HG03432 (cell line): Measurements from ENCODE around the gene RAD50.
"Not testable (repeated sequence)": the region's sequence is repeated elsewhere in the genome, so short reads cannot be mapped to it uniquely, and the experiment has no call there.

Experiments used
- ATAC-seq: cut with Tn5 transposase; IDR thresholded peaks from one replicate; pipeline ENCODE4 v1.9.1; 2021; ENCODE audit warnings: mild to moderate bottlenecking, moderate library complexity; ENCODE audit not compliant: unreplicated experiment

RAD50 gene

DNA sequence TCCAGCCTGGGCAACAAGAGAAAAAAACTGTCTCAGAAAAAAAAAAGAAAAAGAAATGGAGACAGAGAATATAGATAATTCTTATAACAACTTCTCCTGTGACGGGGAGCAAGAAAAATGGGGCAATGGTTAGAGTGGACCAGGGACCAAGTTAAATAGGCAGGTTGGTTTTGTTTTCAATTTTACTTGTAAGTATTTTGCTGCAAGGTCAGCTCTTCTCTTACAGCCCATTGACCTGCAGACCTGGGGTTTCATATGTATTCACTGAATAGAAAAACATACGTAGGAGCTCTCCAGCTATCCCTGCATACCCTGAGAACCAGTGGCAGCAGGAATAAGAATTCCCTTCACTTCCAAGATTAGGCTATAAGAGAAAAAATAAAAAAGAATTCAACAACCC lies 72.0 kb downstream of the RAD50 start:
- ATAC-seq: no peak

DNA sequence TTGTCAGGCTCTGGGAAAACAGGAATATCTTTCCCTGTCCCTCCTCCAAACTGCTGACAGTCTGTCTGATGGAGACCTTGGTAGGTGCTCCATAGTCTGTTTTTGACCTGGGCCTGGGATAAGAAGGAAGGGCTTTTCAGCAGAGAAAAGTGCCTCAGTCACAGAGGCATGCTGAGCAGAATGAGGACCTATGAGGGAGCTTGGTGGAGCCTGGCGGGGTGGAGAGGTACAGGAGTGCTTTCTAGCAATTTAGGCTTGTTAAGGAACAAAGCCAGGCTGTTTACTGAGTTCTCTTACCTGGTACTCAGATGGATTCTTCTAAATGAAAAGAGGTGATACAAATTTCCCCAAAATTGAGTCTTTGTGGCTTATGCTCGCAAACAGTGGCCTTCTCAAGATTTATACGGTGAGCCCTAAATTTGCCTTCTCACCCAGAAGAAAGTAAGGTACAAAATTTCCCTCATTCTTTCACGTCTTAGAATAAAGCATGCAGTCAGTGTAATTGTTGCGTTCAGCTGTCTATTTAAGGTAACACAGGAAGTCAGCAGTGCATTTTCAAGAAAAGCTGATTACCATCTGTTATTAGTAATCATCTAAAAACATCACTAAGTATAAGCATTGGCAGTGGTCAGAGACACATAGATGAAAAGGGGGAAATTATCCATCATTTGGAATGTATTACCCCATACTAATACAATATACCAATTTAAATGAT lies 72.6 kb downstream of the RAD50 start:
- ATAC-seq: peak; percentile 83

DNA sequence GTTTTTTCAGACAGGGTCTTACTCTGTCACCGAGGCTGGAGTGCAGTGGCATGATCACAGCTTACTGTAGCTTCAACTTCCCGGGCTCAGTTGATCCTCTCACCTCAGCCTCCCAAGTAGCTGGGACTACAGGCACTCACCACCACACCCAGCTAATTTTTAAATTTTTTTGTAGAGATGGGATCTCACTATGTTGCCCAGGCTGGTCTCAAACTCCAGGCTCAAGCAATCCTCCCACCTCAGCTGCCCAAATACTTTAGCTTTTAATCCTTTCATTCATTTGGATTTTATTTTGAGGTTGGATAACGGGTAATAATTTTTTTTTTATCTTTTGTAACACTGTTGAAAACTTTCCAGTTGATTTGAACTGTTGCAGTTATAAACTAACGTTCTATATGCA lies 76.8 kb downstream of the RAD50 start:
- ATAC-seq: not testable (repeated sequence)

DNA sequence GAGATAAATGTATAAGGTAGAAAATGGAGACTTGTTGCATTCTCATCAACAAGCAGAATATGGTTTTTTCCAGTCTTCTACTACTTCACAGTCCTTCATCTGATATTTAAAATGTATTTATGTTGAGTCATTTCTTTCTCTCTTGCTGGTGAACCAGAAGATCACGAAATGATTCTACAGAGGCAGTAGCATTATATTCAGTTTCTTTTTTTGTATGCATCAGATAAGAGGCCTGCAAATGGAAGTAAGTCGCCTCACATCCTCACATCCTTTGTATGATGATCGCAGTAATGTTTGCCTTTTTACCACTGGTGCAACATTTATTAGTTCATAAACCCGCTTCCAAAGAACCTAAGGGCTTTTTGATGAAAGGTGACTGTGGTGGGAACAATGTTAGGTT lies 79.1 kb downstream of the RAD50 start:
- ATAC-seq: peak; percentile 44

DNA sequence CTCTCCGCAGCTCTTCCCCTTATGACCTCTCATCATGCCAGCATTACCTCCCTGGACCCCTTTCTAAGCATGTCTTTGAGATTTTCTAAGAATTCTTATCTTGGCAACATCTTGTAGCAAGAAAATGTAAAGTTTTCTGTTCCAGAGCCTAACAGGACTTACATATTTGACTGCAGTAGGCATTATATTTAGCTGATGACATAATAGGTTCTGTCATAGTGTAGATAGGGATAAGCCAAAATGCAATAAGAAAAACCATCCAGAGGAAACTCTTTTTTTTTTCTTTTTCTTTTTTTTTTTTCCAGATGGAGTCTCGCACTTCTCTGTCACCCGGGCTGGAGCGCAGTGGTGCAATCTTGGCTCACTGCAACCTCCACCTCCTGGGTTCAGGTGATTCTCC lies 80.5 kb downstream of the RAD50 start:
- ATAC-seq: no peak

DNA sequence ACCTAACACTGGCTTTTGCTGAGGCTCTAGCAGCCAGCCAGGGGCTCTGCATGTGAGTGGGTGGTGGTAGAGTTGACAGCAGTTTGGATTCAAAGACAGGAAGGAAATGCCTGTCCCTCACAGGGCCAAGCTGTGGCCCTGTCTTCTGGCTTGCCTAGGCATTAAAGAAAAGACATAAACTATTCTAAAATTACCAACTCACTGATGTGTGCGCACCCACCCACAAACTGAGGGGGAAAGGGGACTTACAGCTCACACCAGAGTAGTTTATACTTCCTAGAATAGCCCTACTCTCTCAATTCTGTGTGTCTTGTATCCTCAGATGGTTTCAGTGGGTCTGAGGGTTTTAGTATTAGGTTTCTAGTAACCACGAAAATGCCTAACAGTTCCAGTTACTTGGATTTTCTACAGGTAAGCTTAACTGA lies 82.9 kb downstream of the RAD50 start:
- peak; percentile 83 for ATAC-seq

DNA sequence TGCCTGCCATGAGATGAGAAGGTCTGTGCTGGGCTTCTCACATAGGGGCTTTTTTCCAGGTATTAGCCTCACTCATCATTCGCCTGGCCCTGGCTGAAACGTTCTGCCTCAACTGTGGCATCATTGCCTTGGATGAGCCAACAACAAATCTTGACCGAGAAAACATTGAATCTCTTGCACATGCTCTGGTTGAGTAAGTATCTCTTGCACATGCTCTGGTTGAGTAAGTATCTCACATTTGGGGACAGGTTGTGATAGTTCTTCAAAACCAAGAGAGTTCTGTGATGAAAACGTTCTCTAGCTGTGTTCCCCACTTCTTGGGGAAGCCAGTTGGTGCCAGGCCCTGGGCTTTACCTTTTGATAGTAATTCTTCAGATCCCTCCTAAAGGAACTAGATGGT lies 83.8 kb downstream of the RAD50 start:
- ATAC-seq: no peak

DNA sequence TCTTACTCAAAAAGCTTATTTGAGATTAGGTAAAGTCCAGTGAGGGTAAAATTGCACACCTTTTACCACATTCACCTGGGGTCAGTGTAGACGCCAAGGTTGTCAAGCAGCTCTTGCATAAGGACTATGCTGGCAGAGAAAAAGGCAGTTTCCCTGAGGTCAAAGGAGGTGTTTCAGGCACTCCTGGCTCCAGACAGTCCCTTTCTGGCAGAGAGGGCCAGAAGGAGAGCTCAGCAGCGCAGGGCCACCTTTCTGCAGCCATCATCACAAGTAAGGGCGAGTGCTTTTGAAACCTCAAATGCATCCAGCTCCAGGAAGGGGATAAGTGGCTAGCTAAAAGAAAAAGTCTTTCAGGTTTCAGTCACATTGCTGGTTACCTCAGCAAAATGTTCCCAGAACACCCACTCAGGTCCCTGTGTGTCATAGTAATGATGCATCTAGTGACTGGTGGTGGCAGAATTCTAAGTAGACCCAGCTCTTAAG lies 84.5 kb downstream of the RAD50 start:
- peak; percentile 42 for ATAC-seq

DNA sequence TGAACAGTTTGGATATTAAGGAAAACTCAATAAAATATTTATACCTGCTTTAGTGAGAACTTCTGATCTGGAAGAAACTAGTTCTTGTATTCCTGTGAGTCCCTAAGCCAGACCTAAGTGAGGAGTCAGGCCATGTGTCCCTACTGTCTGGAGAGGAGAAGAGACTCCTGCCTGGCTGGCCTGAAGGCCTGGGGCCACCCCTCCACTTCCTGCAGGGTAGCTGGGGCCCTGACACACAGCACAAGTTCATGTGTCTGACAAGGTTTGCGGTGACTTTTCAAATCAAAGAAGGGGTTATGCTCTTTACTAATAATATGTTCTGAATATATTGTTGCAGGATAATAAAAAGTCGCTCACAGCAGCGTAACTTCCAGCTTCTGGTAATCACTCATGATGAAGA lies 85.1 kb downstream of the RAD50 start:
- ATAC-seq: no peak

DNA sequence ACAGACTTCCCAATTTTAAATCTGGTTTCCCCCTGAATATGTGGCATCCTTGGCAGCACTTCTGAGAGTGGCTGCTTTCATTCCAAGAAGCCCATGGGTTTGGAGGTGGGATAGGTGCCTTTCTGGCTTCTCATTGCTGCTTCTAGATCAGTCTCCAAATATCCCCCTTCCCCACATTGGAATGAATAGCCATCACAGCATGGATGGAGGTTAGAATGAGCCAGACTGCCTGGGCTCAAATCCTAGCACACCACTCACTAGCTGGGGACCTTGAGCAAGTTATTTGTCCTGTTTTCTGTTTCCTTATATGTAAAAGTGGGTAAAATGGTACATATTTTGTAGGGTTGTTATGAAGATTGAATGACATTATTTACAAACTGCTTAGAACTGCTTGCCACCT lies 87.4 kb downstream of the RAD50 start:
- no peak for ATAC-seq

DNA sequence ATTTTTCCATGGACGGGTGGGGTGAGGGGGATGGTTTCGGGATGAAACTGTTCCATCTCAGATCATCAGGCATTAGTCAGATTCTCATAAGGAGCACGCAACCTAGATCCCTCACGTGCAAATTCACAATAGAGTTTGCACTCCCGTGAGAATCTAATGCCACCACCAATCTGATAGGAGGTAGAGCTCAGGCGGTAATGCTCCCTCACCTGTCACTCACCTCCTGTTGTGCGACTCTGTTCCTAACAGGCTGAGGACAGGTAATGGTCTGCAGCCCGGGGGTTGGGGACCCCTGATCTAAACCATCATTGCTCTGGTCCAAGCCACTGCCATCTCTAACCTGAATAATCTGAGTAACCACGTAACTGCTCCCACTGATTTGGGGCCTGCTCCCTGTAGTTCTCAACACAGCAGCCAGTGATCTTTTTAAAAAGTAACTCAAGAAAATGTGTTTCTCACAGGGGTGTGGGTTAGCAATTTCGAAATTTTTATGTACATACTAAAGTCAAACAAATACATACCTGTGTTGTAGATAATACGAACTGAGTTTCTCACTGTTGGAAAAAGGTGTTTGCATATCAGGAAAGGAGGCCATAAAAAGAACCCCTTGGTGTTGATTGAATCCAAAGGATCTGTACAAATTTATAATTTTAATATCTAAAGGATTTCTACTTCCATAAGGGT lies 89.9 kb downstream of the RAD50 start:
- no peak for ATAC-seq

DNA sequence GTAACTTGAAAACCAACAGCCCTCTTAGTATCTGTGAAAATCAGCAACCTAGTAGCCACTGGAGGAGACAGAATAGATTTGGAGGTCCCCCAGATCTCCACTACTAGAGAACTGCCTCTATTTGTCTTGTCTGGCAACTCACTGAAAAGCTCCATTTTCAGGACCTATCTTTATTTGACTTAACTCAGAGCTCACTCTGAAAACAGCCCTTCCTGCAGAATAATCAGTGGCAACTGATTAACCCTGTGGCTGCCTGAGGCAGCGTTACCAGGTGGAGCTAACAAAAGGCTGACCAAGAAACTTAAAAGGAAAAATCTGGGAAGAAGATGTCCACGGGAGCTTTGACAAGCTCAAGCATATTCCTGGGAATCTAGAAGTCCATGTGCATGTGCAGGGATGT lies 90.7 kb downstream of the RAD50 start:
- ATAC-seq: no peak

DNA sequence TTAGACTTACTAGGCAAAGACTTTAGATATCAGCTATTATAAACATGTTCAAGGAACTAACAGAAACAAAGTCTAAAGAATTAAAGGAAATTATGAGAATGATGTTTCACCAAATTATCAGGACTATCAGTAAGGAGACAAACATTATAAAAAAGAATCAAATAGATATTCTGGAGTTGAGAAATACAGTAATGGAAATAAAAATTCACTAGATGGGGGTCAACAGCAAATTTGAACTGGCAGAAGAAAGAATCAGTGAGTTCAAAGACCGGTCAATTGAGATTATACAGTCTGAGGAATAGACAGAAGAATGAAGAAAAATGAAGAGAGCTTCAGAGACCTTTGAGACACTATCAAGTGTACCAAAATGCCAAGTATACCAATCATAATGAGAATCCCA lies 91.6 kb downstream of the RAD50 start:
- ATAC-seq: no peak

DNA sequence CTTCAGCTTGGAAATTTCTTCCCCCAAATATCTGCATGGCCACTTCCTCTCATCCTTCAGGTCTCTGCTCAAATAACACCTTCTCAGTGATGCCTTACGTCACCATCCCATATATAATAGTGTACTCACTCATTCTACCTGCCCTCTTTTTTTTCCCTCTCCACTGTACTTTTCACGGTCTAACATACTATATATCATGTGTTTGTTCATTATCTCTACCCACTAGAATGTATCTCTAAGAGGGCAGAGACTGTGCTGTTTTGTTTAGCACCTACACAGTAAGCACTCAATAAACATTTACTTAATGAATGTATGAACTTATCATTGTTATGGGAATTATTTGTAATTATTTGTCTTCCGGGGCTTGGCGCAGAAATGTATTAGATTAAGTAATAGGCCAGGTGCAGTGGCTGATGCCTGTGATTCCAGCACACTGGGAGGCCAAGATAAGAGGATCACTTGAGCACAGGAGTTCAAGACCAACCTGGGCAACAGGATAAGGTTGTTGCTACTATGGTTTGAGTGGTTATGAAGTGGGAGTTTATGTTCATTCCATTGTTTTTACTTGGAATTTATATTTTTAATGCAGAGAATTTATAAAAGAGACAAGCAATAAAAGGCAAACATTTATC lies 95.2 kb downstream of the RAD50 start:
- ATAC-seq: no peak

DNA sequence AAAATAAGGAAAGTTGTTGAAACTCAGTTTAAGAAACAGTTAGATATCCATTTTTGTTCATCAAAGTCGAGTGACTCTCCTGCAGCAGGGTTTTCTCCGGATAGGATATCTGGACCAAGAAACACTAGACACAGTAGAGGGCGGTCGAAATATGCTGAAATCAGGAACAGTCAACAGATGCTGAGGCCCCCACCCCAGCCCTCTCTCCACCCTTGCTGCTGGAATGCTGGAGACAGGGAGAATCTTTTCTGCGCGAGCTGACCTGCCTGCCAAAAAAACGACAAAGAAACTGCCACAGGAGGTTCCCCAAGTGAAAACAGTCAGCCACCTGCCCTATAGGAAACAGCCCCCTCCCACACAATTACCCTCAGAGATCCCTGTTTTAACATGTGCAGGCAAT lies 96.9 kb downstream of the RAD50 start:
- no peak for ATAC-seq

DNA sequence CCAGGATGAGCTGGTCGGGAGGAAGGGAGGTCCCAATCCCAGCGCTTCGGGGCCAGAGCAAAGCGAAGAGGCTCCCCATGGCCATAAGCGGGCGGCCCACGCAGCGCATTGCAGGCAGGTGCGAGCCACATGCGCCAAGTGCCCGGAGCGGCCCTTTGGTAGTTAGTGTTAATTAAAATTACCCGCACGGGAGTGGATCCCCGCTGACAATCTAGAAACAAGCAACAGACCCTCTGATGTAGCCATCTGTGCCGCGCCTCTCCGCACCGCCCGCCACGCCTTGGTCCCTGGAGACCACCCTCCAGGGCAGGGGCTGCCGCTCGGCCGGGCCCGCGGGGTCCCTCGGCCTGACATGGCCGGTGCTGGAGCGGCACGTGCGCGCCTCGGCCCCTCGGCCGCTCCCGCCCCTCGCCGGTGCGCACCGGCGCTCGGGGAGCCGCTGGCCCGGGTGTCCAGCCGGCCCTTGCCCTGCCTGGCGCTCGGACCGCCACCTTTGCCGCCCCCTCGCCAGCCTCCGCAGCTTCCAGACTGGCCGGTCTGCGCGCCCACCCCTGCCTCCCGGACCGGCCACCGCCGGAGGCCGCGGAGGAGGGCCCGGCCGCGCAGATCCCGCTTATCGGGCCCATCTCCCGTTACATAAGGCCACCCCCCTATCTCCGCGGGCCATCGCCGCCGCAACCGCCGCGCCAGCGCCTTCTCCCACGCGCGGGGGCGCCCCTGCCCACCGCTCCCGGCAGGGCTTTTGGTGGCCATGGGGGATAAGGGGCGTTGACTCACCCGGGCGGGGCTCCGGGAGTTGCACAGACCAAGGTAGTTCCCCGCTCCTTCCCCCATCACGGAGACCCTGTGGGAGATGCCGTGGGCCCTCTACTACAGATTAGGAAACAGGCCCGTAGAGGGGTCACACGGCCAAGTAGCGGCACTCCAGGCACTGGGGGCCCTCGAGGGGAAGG lies 99.3 kb downstream of the RAD50 start:
- peak; percentile 41 for ATAC-seq

DNA sequence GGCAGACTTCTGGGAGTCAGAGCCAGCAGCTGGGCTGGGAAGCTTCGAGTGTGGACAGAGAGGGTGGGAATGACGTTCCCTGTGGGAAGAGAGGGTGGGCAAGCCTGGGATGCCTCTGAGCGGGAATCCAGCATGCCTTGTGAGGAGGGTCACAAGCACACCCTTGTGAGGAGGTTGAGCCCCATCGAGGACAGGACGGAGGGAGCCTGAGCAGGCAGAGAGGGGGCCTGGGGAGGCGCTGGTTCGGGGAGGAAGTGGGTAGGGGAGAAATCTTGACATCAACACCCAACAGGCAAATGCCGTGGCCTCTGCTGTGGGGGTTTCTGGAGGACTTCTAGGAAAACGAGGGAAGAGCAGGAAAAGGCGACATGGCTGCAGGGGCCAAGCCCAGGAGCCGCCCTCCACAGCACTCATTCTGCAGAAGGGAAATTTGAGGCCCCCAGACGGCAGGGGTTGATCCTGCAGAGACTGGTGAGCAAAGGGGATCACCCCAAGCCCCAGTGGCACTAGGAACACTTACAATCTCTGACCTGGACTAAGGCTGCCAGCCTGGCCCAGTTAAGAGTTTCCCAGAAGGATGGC lies 100.1 kb downstream of the RAD50 start:
- no peak for ATAC-seq

DNA sequence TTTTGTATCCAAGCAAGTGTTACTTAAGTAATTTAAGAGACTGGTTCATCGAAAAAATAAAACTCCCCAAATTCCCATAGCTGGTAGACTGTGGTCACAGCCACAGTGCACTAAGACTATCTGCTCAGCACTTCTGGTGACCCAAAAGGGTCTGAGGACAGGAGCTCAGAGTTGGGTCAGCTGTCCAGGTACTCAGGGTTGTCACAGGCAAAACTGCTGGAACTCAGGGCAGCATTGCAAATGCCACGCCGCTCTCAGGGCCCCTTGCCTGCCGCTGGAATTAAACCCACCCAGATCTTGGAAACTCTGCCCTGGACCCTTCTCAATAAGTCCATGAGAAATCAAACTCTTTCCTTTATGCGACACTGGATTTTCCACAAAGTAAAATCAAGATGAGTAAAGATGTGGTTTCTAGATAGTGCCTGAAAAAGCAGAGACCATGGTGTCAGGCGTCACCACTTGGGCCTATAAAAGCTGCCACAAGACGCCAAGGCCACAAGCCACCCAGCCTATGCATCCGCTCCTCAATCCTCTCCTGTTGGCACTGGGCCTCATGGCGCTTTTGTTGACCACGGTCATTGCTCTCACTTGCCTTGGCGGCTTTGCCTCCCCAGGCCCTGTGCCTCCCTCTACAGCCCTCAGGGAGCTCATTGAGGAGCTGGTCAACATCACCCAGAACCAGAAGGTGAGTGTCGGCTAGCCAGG lies 101.1 kb downstream of the RAD50 start, which contains the start of gene IL13:
Gene IL13 (plus strand): TSS at position 498 of the 705 bp plus-strand sequence. CDS start 14 bp downstream, at position 512.
- ATAC-seq: no peak

DNA sequence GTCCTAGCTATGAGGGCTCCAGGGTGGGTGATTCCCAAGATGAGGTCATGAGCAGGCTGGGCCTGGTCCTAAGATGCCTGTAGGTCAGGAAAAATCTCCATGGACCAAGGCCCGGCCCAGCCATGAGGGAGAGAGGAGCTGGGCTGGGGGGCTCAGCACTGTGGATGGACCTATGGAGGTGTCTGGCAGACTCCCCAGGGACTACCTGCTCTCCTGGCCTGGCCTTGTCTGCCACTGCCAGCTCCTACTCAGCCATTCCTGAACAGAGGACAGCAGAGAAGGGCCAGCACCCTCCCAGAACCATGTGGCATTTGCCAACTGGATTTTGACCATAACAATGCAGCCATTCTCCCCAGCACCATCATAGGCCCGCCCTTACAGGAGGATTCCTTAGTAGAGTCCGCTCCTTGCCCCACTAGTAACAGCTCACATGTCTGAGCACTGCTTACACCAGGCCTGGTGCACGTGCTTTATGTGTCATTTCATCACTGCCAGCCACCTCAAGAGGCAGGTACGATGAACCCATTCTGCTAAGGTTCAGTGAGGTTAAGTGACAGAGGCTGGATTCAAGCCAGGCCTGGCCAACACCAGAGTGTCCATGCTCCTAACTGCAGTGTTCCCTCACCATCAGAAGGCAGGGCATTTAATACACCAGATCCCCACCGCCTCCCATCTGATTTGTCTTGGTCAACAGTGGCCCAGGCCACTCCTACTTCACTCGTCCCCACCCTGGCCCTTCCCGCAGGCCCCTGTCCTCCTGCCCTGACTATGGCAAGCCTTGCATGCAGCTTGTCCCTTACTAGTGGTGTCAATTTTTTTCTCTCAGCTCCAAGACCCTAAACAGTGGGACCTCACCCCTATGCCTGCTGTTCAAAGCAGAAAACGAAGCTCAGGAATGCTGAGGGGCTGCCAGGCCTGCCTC lies 101.9 kb downstream of the RAD50 start:
- ATAC-seq: no peak
